Measurements from ENCODE around the gene PCDHB4. TPM values are rescaled to one million over a fixed set of nuclear protein-coding genes. Genes with fewer than 3 reads are reported as not detected.
"Not testable (repeated sequence)": the region's sequence is repeated elsewhere in the genome, so short reads cannot be mapped to it uniquely, and the experiment has no call there.

PCDHB4 gene
- total RNA-seq, 2 donors from 2014 or later = not detected

GRCh38 chr5:141157901-141158300 is 36.3 kb downstream of the PCDHB4 start:
- ATAC-seq; H3K27ac Mint-ChIP-seq; H3K4me3 Mint-ChIP-seq; DNase-seq (ENCODE audit: low spot score); H3K27me3 Mint-ChIP-seq; H3K9me3 Mint-ChIP-seq; H3K36me3 Mint-ChIP-seq; H3K4me1 Mint-ChIP-seq (ENCODE audit: low read depth in 2 of 2): not testable (repeated sequence)

- no peaks in the 10 kb centered on the region for H3K4me1 Mint-ChIP-seq (ENCODE audit: low read depth in 2 of 2)
- peaks cover 11% of the 10 kb centered on the region for H3K36me3 Mint-ChIP-seq
- peaks cover 11 to 35% of the 10 kb centered on the region in 2 donors for H3K27me3 Mint-ChIP-seq
- DNase-seq (ENCODE audit: low spot score) (no peak), ATAC-seq (no peak)
- H3K9me3 Mint-ChIP-seq = peaks cover 8% of the 10 kb centered on the region
- H3K4me3 Mint-ChIP-seq = no peak within 1 kb of the TSS
- no peak within 1 kb of the TSS for H3K27ac Mint-ChIP-seq
These were observed 51.0 kb downstream of the PCDHB4 start, which contains the start of gene PCDHB7 for GRCh38 chr5:141172381-141173204. PCDHB7 (plus strand) TSS chr5:141172644; CDS start chr5:141172836, 192 bp downstream.

GRCh38 chr5:141174291-141175104 is 52.9 kb downstream of the PCDHB4 start:
- not testable (repeated sequence) for DNase-seq (ENCODE audit: low spot score); H3K36me3 Mint-ChIP-seq; H3K4me3 Mint-ChIP-seq; ATAC-seq; H3K9me3 Mint-ChIP-seq; H3K4me1 Mint-ChIP-seq (ENCODE audit: low read depth in 2 of 2); H3K27ac Mint-ChIP-seq
- peaks cover 6 to 22% of the 10 kb centered on the region in 2 donors for H3K27me3 Mint-ChIP-seq

Other genes starting within 250 kb of the PCDHB4 start
- gene PCDHA12, start 246.5 kb upstream of the PCDHB4 start, total RNA-seq = not detected
- not detected for gene PCDHA13, start 239.7 kb upstream of the PCDHB4 start, total RNA-seq
- gene PCDHAC1, start 195.5 kb upstream of the PCDHB4 start, total RNA-seq = not detected
- gene PCDHAC2, start 155.3 kb upstream of the PCDHB4 start, total RNA-seq = not detected
- not detected for gene PCDHB1, start 70.4 kb upstream of the PCDHB4 start, total RNA-seq
- not detected for gene PCDHB2, start 27.2 kb upstream of the PCDHB4 start, total RNA-seq
- not detected for gene PCDHB3, start 21.3 kb upstream of the PCDHB4 start, total RNA-seq
- not detected for gene PCDHB5, start 13.4 kb downstream of the PCDHB4 start, total RNA-seq
- not detected for gene PCDHB6, start 28.2 kb downstream of the PCDHB4 start, total RNA-seq
- gene PCDHB7, start 50.8 kb downstream of the PCDHB4 start, total RNA-seq = not detected
- not detected for gene PCDHB8, start 56.0 kb downstream of the PCDHB4 start, total RNA-seq
- not detected for gene PCDHB16, start 60.6 kb downstream of the PCDHB4 start, total RNA-seq
- gene PCDHB9, start 65.3 kb downstream of the PCDHB4 start, total RNA-seq = under 1 TPM in 1 of 2 donors, not detected in 1; 0.17 TPM
- gene PCDHB10, start 70.5 kb downstream of the PCDHB4 start, total RNA-seq = not detected
- gene PCDHB11, start 77.8 kb downstream of the PCDHB4 start, total RNA-seq = not detected
- not detected for gene PCDHB12, start 86.9 kb downstream of the PCDHB4 start, total RNA-seq
- under 1 TPM in 1 of 2 donors, not detected in 1; 0.10 TPM for gene PCDHB13, start 92.1 kb downstream of the PCDHB4 start, total RNA-seq
- not detected for gene PCDHB14, start 101.5 kb downstream of the PCDHB4 start, total RNA-seq
- not detected for gene PCDHB15, start 123.6 kb downstream of the PCDHB4 start, total RNA-seq
- gene SLC25A2, start 182.2 kb downstream of the PCDHB4 start, total RNA-seq = 1 to 10 TPM in 1 of 2 donors, under 1 TPM in 1; 0.67 to 2.2 TPM
- gene TAF7, start 199.0 kb downstream of the PCDHB4 start, total RNA-seq = 10 to 100 TPM; 52.5 to 63.5 TPM
- under 1 TPM in 1 of 2 donors, not detected in 1; 0.07 TPM for gene PCDHGA1, start 208.7 kb downstream of the PCDHB4 start, total RNA-seq
- not detected for gene PCDHGA2, start 216.9 kb downstream of the PCDHB4 start, total RNA-seq
- not detected for gene PCDHGA3, start 222.0 kb downstream of the PCDHB4 start, total RNA-seq
- under 1 TPM; 0.12 to 0.17 TPM for gene PCDHGB1, start 228.3 kb downstream of the PCDHB4 start, total RNA-seq
- under 1 TPM; 0.48 to 0.50 TPM for gene PCDHGA4, start 233.2 kb downstream of the PCDHB4 start, total RNA-seq
- under 1 TPM; 0.47 to 0.76 TPM for gene PCDHGB2, start 238.2 kb downstream of the PCDHB4 start, total RNA-seq
- gene PCDHGA5, start 242.3 kb downstream of the PCDHB4 start, total RNA-seq = under 1 TPM; 0.33 to 0.36 TPM
- under 1 TPM; 0.71 to 0.81 TPM for gene PCDHGB3, start 248.4 kb downstream of the PCDHB4 start, total RNA-seq